Body of pancreas (tissue), 4 donors: ENCODE data around the gene NBPF9. TPM values are rescaled to one million over a fixed set of nuclear protein-coding genes. Genes with fewer than 3 reads are reported as not detected.
"Not testable (repeated sequence)": the region's sequence is repeated elsewhere in the genome, so short reads cannot be mapped to it uniquely, and the experiment has no call there.

Experiments used
- ATAC-seq: fragments of 150-250 bp; one replicate; pipeline ENCODE4 v1.9.1; 2016
- DNase-seq, 4 donors: peaks; one replicate each; pipeline ENCODE4 v3.0.0-alpha.2; 2019
- H3K27ac ChIP-seq, 4 donors: fragments of 200-600 bp; sonication (generic); 1 replicate in 3 of 4; 2 replicates in 1 of 4; pipeline versions ENCODE4 v1.5.1 to v1.6.1; 2016 to 2019; ENCODE audit warnings: mild to moderate bottlenecking in 1 of 4, mixed read lengths in 1 of 4, moderate library complexity in 1 of 4
- H3K27me3 ChIP-seq, 2 donors: fragments of 200-600 bp; sonication (generic); one replicate each; pipeline ENCODE4 v1.6.0; 2016; ENCODE audit warnings: mild to moderate bottlenecking in 1 of 2
- H3K36me3 ChIP-seq, 2 donors: fragments of 200-600 bp; sonication (generic); replicated peaks in 1 of 2; 2 replicates each; pipeline ENCODE4 v1.5.1; 2016; ENCODE audit warnings: low read depth in 2 of 2; ENCODE audit not compliant: insufficient read depth in 1 of 2
- H3K4me1 ChIP-seq: fragments of 200-600 bp; sonication (generic); one replicate; pipeline ENCODE4 v1.6.0; 2016
- H3K4me3 ChIP-seq, 2 donors: fragments of 200-600 bp; sonication (generic); 1 replicate in 1 of 2; 2 replicates in 1 of 2; pipeline ENCODE4 v1.5.1; 2016 to 2019
- H3K9me3 ChIP-seq, 3 donors: fragments of 200-600 bp; sonication (generic); 1 replicate in 2 of 3; 2 replicates in 1 of 3; pipeline ENCODE4 v1.5.1; 2016
- POLR2A ChIP-seq, 3 donors: fragments of 450-650 bp; IDR thresholded peaks; one replicate each; pipeline ENCODE4 v1.6.1; 2016; ENCODE audit warnings: antibody characterized with exemption in 3 of 3, mild to moderate bottlenecking in 2 of 3
- WGBS, 2 donors: methylation state at CpG; one replicate each; pipeline ENCODE4 v1.1.5; 2017; 5-methylcytosine and 5-hydroxymethylcytosine counted together
- intact Hi-C: fragments of 100-400 bp; cut with DNase I; formaldehyde crosslinking; loops from one replicate; pipeline ENCODE4 v1.15.1; 2023
- total RNA-seq, 2 donors: library from RNA; depleted of rRNA; stranded (reverse); fragments of >200 nt; gene quantifications; one replicate each; pipeline ENCODE4 v1.1.0, GENCODE V29; 2016

The NBPF9 gene, protein sequence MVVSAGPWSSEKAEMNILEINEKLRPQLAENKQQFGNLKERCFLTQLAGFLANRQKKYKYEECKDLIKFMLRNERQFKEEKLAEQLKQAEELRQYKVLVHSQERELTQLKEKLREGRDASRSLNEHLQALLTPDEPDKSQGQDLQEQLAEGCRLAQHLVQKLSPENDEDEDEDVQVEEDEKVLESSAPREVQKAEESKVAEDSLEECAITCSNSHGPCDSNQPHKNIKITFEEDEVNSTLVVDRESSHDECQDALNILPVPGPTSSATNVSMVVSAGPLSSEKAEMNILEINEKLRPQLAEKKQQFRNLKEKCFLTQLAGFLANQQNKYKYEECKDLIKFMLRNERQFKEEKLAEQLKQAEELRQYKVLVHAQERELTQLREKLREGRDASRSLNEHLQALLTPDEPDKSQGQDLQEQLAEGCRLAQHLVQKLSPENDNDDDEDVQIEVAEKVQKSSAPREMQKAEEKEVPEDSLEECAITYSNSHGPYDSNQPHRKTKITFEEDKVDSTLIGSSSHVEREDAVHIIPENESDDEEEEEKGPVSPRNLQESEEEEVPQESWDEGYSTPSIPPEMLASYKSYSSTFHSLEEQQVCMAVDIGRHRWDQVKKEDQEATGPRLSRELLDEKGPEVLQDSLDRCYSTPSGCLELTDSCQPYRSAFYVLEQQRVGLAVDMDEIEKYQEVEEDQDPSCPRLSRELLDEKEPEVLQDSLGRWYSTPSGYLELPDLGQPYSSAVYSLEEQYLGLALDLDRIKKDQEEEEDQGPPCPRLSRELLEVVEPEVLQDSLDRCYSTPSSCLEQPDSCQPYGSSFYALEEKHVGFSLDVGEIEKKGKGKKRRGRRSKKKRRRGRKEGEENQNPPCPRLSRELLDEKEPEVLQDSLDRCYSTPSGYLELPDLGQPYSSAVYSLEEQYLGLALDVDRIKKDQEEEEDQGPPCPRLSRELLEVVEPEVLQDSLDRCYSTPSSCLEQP (N-terminal part only)
- total RNA-seq, result 10 to 100 TPM; 15.6 to 28.3 TPM

GRCh38 chr1:149103109-149104081 lies at the start of gene NBPF9:
TSS of gene NBPF9 (minus strand) at chr1:149103551. CDS start at chr1:149082139, 21,412 bp downstream.
- DNase-seq, result peak; percentile 56 to 78 (median 64)
- H3K27ac ChIP-seq, result peak within 1 kb of the TSS in 3 of 4 donors; percentile 53 to 80 (median 69)
- ATAC-seq, result peak; percentile 95
- intact Hi-C loops, H3K9me3 ChIP-seq, H3K36me3 ChIP-seq, H3K4me1 ChIP-seq, H3K27me3 ChIP-seq: not testable (repeated sequence)
- peak within 1 kb of the TSS; percentile 36 to 41 for H3K4me3 ChIP-seq
- WGBS, 2 donors, result 0% methylated on average over 11 of the region's 85 CpGs; no CpG with 5 or more reads in 1 of the 2 donors
- TF ChIP-seq POLR2A (IDR thresholded peaks at IDR 0.05), result peak in 2 of 3 donors; percentile 54 to 73

GRCh38 chr1:149149909-149150308 lies 46.6 kb upstream of the NBPF9 start:
- H3K4me1 ChIP-seq, H3K27me3 ChIP-seq, ATAC-seq, H3K36me3 ChIP-seq, H3K9me3 ChIP-seq, H3K27ac ChIP-seq, H3K4me3 ChIP-seq, DNase-seq, intact Hi-C loops: not testable (repeated sequence)
- 74 to 92% methylated on average over 3 to 4 of the region's 4 CpGs for WGBS, 2 donors

DNA sequence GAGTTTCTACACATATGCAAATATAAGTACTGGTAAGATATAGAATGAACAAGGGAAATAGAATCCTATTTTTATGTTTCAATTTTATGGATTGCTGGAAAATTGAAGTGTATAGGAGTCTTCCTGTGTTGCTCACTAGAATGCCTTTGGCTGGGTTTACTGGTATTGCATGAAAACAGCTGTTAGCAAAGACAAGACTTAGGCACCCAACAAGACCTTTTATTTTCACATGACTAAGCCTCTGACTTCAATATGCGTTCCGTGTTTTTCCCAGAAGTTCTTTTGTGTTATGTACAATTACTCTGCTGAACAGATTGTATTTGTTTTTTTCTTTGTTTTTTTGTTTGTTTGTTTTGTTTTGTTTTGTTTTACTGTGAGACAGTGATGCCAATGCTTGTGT lies 34.2 kb upstream of the NBPF9 start:
- H3K4me1 ChIP-seq, H3K27ac ChIP-seq, ATAC-seq, H3K4me3 ChIP-seq, intact Hi-C loops, H3K27me3 ChIP-seq, H3K9me3 ChIP-seq, H3K36me3 ChIP-seq, DNase-seq: not testable (repeated sequence)
- 91% methylated on average over 2 of the region's 2 CpGs; no CpG with 5 or more reads in 1 of the 2 donors for WGBS, 2 donors

DNA sequence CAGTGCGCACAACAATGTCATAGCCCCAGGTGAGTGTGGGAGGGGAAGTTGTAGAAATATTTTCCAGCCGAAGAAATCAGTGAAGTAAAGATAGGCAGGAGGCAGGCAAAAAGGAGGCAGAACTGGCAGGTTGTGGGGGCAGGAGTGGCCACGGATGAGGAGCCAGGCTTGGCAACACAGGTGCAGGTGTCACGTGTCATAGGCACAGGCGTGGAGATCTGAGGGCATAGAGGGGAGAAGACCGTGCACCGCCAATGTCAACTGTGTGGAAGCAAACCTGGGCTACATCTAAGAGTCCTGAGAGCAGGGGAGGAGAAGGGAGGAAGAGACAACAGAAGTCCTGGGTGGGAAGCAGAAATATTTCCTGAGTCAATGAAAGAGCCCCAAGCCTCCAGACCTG lies 27.6 kb upstream of the NBPF9 start:
- intact Hi-C loops, H3K4me3 ChIP-seq, H3K27ac ChIP-seq, H3K4me1 ChIP-seq, ATAC-seq, H3K9me3 ChIP-seq, H3K27me3 ChIP-seq, DNase-seq, H3K36me3 ChIP-seq: not testable (repeated sequence)
- 69 to 72% methylated on average over 5 to 7 of the region's 7 CpGs for WGBS, 2 donors

DNA sequence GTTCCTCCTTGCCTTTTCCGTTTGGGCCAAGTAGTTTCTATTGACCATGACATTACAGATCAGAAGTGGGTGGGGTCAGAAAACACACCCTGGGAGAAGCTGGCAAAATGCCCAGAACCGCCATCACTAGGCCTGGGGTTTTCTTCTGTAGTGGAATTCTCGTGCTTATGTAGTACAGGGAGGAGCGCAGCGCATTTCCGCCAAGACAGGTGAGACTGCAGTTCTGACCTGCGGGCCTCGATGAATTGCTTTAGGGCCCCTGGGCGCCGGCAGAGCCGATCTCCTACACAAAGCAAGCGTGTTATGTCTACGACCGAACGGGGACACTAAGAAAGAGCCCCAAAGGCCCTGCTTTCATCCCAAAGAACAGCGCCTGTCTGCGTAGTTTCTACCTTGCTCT lies 25.9 kb upstream of the NBPF9 start:
- H3K27ac ChIP-seq, H3K36me3 ChIP-seq, H3K27me3 ChIP-seq, ATAC-seq, H3K4me1 ChIP-seq, DNase-seq, intact Hi-C loops, H3K4me3 ChIP-seq, H3K9me3 ChIP-seq: not testable (repeated sequence)
- no CpG with 5 or more reads among the region's 17 CpGs for WGBS, 2 donors

DNA sequence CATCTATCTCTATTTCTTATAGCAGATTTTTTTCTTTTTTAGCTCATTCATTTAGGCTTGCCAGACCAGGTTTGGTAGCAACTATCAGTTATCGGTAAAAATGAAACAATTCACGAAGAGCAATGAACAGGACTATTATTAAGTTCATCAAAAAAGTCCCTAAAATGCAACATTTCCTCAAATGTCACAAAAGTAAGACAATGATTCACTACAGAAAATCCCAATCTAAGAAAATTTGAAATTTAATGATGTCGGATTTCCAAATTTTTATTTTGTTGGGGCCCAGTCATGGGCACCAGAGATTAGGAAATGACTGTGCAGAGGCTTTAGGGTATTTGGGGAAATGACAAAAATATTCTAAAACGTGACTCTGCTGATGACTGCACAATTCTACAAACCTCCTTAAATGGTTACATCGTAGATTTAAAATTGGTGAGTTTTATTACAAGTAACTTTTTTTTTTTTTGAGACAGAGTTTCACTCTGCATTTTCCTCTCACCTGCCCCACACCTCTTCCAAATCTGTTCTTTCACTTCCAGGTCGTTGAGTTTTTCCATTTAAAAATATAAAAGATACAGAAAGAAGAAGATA lies 23.3 kb upstream of the NBPF9 start:
- H3K27me3 ChIP-seq, H3K27ac ChIP-seq, H3K36me3 ChIP-seq, intact Hi-C loops, H3K4me1 ChIP-seq, ATAC-seq, H3K4me3 ChIP-seq, DNase-seq, H3K9me3 ChIP-seq: not testable (repeated sequence)
- WGBS, 2 donors, result 54 to 60% methylated on average over 6 of the region's 6 CpGs

GRCh38 chr1:149123948-149124926 lies 20.9 kb upstream of the NBPF9 start:
- intact Hi-C loops, result not testable (repeated sequence)
- WGBS, 2 donors, result 9% methylated on average over 7 of the region's 15 CpGs
- peak in 1 of 4 donors; percentile 25 for DNase-seq

DNA sequence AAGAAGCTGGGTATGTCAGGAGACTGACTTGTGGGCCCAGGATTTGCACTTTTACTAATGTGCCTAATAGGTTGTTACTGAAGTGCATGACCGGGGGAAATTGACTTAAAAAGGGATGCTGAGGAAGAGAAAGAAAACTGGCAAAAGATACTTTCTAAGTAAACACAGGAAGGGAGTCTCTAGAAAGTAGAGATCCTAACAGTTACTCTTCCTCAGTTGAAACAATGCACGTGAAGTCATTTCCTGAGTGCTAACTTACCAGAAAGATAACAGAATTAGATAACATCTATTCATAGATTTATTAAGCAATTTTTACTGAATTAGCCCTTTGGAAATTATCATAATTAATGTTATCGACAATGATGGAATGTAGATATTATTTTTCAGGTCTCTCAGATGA lies 9.5 kb upstream of the NBPF9 start:
- H3K27me3 ChIP-seq, DNase-seq, ATAC-seq, H3K4me1 ChIP-seq, H3K4me3 ChIP-seq, H3K9me3 ChIP-seq, intact Hi-C loops, H3K27ac ChIP-seq, H3K36me3 ChIP-seq: not testable (repeated sequence)
- 65% methylated on average over 1 of the region's 3 CpGs for WGBS, 2 donors

More at GRCh38 chr1:149123948-149124926, 20.9 kb upstream of the NBPF9 start:
- not testable (repeated sequence) for H3K36me3 ChIP-seq, H3K27me3 ChIP-seq, ATAC-seq, H3K4me1 ChIP-seq, H3K27ac ChIP-seq, H3K4me3 ChIP-seq, H3K9me3 ChIP-seq

DNA sequence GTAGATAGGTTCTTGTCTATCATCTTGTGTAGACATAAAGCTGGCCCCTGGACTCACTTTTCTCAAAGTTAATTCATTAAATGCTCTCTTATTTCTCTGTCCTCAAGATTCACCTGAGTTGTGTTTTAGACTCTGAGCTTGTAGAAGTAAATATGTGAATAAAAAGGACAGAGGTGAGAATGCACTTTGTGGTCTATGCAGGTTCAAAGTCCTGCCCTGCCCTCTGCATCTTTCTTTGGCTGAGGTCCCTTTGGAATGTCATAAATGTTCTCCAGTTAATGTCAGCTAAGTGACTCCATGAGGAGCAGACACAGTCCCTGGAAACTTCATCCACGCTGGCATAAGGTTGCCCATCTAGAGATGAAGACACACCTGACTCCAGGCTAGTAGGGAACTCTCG lies 7.0 kb upstream of the NBPF9 start:
- not testable (repeated sequence) for ATAC-seq

More for the DNA sequence above, 7.0 kb upstream of the NBPF9 start:
- DNase-seq, H3K27me3 ChIP-seq, H3K36me3 ChIP-seq, H3K4me3 ChIP-seq, H3K4me1 ChIP-seq, intact Hi-C loops, H3K9me3 ChIP-seq, H3K27ac ChIP-seq: not testable (repeated sequence)
- WGBS, 2 donors, result 56% methylated on average over 1 of the region's 2 CpGs; no CpG with 5 or more reads in 1 of the 2 donors
